HG02678 (cell line): ENCODE results near the gene CTNNBL1.
A peak's percentile ranks its signal among the peaks of the same experiment; 100 is the strongest.
"Not testable (repeated sequence)": the region's sequence is repeated elsewhere in the genome, so short reads cannot be mapped to it uniquely, and the experiment has no call there.

Experiments
- ATAC-seq: cut with Tn5 transposase; IDR thresholded peaks from one replicate; pipeline ENCODE4 v1.9.1; 2021; ENCODE audit warnings: mild to moderate bottlenecking, moderate library complexity; ENCODE audit not compliant: unreplicated experiment

Gene CTNNBL1

DNA sequence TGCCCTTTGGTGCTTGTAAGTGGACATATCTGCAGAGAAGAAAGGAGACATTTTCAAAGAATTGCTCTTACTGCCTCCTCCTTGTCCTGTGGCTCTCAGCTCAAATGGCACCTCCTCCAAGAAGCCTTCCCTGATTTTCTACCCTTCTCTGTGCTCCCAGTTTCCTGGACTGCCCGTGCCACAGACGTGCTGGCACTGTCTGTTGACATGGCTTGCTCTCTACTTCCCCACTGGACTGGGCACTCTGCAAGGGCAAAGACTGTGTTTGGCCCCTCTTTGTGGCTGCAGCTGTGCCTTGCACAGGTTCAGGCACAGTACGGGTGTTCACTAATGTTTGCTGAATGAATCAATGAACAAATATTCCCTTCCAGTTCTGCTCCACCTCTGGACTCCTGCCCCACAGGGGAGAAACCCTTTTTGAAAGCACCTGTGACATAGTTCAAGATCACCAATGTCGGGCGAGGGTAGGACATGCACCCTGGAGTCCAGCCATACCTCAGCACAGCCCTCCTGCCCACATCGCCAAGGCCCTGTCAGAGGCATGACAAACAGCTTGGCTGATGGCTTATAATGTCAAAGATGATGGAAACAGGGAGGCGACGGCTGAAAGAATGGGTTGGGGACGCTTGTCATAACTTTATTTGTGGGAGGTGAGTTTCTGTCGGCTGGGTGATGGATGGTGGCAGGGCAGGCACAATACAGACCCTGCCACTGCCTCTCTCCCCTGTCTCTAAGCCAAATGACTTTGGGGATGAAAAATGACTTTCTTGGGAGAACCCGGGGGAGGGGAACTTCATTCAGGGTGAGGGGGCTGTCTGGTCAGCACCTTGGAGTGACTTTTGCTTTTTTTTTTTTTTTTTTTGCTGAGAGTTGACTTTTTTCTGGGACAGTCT is 15.6 kb upstream of the CTNNBL1 start:
- ATAC-seq, result no peak

DNA sequence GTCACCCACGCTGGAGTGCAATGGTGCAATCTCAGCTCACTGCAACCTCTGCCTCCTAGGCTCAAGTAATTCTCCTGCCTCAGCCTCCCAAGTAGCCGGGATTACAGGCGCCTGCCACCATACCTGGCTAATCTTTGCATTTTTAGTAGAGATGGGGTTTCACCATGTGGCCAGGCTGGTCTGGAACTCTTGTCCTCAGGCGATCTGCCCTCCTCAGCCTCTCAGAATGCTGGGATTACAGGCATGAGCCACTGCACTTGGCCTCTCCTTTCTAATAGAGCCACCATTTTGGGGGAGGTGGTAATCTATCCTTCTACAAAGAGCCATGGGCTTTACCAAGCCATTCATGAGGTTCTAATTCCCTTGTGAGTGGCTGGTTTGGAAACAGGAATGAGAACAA is 14.1 kb upstream of the CTNNBL1 start:
- not testable (repeated sequence) for ATAC-seq

DNA sequence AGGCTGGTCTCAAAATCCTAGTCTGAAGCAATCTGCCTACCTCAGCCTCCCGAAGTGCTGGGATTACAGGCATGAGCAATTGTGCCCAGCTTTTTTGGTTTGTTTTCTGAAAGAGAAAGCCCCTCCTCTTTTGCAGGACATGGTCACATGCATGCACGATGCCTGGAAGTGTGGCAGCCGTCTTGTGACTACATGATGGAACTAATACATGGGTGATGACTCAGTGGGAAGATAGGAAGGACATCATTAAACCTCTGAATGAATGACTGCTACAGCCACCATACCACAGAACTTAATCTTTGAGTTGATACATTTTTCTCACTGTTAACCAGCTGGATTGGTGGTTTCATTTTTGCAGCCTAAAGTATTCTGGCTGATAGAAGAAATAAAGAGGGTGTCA is 13.4 kb upstream of the CTNNBL1 start:
- no peak for ATAC-seq

DNA sequence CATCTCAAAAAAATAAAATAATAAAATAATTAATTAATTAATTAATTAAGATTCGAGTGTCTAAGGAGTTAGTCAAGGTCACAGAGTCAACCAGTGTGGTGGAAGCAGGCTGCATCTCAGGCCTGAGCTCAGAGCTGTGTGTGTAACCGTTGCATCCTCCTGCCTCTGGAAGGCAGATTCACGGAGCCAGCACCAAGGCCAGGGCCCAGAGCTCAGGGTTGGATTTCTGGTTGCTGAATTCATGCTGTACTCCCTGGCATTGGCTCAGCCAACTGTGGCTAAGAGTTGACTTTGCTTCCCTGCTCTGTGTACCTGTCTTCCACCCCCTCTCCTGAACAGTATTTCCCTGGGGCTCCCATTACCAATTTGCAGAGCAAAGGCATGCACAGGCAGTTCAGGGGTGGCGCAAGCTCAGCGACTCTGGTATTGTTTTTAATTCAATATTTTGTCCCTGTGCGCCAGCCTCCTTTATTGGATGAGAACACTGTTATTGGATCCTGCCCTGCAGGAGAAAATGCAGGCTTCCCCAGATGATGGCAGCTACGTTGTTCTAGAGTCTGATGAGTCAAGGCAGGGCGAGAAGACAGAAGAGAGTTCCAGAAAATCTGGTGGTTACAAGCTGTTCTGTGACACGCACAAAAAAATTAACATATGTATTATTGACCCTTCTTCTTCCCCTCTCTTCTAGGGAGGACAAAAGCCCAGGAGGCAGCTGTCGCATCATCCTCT is 12.3 kb upstream of the CTNNBL1 start:
- ATAC-seq, result no peak

DNA sequence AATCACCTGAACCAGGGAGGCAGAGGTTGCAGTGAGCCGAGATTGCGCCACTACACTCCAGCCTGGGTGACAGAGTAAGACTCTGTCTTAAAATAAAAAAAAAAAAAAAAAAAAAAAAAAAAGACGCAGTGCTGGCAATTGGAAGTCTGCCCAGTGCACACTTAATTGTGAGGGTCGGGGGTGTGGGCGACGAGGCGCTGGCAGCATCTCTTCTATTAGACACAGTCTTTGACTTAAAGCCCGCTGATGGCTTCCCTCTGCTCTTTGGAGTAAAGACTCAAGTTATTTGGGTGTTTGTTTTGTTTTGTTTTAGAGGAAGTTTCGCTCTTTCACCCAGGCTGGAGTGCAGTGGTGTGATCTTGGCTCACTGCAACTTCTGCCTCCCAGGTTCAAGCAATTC is 10.7 kb upstream of the CTNNBL1 start:
- ATAC-seq, result not testable (repeated sequence)

DNA sequence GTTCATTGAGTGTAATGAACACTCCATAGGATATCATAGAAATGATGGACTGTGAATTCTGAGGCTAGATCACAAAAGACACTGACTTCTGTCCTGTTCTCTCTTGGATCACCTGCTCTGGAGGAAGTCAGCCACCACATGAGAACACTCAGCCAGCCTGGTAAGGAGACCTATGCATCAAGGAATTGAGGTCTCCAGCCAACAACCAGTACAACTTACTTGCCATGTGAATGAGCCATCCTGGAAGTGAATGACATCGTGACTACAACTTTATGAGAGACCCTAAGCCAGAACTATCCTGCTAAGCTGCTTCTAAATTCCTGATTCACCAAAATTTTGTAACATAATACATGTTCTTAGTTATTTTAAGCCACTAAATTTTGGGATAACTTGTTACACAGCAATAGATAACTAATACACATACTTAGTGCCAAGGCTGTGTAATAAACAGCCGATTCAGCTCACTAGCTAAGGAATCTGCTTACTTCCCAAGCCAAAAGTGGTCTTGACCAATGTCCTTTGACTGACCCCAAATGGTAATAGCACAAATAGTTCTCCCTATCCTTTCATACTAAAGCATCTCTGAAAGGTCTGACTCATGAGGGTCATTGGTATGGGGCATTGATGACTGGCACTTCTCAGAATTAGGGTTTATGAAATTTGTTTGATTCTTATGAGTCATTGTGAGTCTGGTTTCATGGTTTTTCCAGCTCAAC is 6.9 kb upstream of the CTNNBL1 start:
- no peak for ATAC-seq

DNA sequence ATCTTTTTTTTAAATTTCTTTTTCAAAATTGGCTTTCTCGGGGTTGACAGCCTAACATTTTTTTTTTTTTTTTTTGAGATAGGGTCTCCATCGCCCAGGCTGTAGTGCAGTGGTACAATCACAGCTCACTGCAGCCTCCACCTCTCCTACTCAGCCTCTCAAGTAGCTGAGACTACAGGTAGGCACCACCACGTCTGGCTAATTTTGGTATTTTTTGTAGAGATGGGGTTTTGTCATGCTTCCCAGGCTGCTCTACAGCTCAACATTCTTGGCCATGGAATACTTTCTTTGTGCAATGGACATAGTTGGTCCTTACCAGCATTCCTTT is 6.4 kb upstream of the CTNNBL1 start:
- ATAC-seq, result no peak

DNA sequence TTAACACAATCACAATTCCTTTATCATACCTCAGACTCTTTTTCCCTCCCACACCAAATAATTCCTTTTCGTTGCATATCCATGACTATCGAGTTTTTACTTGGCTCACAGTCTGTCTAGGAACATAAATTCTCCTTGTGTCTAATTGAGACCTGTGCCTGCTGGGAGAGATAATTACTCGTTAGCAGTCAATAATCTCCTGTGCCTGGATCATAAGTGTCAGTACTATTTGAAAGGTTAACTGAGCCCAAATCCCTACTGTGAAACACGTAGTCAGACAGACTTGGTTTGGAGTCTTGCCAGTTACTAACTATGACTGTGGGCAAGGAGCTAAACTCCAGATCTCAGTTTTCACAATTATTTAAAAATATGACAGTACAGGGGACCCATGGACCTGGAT is 5.7 kb upstream of the CTNNBL1 start:
- no peak for ATAC-seq

DNA sequence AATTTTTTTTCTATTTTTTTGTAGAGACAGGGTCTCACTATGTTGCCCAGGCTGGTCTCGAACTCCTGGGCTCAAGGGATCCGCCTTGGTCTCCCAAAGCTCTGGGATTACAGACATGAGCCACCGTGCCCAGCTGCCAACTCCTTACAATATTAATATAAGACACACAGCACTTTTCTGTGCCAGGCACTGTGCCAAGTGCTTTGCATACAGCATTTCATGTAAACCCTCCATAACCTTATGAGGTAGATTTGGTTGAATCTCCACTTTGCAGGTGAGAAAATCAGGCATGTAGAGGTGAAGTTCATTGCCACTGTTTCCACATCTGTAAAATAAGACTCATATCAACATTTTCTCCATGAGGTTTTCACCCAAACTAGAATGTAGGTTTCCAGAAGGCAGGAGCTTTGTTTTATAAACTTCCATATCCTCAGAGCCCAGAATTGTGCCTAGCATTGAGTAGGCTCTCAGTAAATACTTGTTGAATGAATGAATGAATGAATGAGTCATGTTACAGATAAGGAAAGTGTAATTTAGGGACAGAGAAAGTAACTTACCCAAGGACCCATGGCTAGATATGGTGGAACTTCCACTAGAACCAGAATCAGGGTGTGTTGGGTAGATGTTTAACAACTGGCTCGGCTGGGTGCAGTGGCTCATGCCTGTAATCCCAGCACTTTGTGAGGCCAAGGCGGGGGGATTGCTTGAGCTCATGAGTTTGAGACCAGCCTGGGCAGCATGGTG is 3.0 kb upstream of the CTNNBL1 start:
- ATAC-seq, result no peak

DNA sequence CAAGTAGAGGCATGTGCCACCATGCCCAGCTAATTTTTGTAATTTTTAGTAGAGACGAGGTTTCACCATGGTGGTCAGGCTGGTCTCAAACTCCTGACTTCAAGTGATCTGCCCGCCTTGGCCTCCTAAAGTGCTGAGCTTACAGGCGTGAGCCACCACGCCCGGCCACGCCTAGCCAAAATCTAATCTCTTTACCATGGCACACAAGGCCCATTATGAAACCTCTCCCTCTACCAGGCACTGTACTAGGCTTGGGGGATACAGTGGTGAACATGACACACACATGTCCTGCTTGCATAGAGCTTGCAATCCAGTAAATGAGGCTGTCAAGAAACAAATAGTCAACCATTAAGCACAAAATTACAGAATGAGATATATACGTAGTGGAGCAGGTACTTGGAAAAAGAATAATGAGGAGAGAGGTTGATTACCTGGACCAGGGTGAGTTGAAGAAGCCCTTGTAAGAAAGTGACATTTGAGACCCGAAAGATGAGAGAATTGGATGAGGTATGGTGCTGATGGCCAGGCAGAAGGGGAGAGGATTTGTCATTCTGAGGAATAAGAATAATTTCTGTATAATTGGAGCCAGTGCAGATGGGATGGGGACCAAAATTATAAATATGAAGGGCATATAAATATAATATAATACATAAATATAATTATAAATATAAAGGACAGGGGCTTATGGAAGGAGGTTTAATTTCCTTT is 1.2 kb upstream of the CTNNBL1 start:
- ATAC-seq, result no peak

DNA sequence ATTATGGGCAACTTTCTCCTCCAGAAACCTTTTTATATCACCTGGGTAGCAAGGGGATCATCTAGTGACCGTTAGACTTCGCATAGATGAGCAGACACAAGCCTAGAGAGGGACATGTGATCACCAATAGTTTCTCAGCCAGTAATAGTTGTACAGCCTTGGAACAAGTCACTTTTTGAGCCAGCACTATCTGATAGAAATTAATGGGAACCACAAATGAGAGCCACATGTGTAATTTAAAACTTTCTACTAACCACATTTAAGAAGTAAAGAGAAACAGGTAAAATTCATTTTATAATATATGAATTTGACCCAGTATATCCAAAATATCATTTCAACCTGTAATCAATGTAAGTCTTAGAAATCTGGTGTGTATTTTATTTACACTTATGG is 592 bp upstream of the CTNNBL1 start:
- ATAC-seq, result no peak

DNA sequence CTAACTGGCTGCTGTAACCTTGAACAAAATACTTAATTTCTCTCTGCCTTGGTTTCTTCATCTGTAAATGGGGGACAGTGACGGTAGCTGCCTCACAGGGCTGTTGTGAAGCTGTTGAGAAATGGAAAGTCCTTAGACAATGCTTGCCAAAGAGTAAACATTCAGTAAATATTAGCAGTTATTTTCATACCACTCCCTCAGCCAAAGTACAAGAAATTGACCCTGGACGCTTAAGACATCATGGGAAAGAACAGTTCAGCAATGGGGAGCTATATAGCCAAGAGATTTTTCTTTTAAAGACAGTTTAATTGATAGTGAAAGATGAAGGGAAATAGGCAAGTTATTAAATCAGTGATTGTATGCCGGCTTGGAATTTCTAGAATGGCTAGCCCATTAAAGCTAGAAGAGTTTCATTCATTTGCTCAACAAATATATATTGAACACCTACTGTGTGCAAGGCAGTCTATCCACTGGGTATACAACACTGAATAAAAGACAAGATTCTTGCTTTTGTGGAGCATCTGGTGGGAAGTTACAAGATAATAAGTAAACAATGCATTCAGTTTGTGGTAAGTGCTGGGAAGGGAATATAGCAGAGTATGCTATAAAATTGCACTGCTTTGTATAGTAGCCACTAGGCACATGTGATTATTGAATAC is 2.0 kb downstream of the CTNNBL1 start:
- ATAC-seq, result no peak

DNA sequence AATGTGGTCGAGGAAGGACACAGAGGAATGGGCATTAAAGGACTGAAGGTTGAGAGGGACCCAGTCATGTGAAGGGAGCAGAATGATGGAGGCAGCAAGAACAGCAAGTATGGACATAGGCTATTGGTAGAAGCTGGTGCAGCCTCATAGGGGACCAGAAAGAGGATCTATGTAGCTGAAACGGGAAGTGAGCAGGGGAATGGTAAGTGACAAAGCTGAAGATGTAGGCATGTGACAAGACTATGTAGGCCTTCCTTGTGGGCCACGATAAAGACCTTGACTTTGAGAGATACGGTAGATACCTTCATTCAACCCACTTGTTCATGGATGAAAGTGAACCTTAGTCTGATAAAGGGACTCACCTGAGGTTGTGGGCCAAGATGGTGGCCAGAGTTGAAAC is 3.5 kb downstream of the CTNNBL1 start:
- peak; percentile 52 for ATAC-seq

DNA sequence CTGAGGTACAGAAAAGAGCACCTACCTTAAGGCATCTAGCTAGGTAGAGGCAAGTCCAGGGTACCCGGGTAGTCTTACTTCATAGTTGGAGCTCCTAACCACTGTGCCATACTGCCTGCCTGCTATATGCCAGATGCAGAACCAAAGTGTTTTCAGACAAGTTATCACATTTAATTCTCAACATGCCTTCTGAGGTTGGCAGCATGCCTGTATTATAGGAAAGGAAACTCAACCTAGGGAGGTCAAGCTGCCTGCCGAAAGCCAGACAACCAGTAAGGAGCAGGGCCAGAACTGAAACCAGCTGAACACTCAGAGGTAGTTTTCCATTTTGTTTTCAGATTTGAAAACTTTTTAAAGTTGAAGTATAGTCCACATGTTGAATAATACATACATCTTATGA is 5.4 kb downstream of the CTNNBL1 start:
- ATAC-seq, result no peak

DNA sequence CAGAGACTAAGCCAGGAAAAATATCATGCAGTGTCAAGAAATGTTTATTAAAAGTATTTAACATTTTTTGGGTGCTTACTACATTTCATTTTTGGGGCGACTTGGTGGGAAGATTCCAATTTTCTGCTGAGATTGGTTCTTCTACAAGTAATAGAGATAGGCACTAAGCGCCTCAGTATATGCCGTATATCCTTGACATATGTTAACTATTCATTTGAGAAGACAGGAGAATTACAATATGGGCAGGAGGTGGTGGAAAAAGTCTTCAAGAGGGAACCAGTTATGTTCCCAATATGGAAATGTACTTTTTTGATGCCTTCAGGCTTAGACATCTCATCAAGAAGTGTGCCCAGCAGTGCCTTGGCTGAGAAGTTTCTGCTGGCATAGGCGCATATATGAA is 6.5 kb downstream of the CTNNBL1 start:
- no peak for ATAC-seq

DNA sequence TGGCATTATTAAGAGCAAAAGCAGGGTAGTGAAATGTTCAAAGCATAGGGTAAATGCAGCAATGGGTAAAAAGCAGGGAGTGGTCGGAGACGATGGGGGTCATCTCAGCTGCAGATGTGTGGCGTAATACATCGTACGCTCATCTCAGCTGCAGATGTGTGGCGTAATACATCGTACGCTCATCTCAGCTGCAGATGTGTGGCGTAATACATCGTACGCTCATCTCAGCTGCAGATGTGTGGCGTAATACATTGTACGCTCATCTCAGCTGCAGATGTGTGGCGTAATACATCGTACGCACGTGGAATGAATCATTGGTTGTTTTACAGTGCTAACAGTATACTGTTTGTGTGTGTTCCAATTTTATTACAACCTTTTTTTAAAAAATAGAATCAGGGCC is 7.8 kb downstream of the CTNNBL1 start:
- ATAC-seq, result not testable (repeated sequence)

DNA sequence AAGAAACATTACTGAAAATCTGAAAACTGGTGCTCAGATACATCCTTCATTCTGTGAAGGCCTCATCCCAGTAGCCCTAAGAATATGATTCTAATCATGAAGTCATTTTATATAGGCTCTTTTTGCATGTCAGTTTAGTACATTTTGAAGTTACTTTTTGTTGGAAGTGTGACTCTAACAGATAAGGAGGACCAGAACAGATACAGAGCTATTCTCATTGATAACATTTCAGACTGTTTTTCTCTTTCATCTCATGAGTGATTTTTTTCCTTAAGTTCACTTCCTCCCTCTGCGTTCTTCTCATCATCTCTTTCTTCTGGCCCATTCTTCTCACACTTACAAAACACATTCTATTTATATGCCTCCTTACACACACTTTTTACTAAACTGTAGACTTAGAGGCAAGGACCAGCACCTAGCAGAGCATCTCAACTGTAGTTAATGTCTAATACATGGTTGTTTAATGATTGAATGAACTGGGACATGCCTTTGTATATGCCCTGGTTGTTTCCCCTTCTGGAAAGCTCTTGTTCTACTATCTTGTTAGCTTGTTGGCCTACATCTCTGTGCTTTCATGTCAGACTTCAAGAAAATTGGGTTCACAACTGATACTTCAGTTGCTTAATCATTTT is 8.7 kb downstream of the CTNNBL1 start:
- no peak for ATAC-seq

DNA sequence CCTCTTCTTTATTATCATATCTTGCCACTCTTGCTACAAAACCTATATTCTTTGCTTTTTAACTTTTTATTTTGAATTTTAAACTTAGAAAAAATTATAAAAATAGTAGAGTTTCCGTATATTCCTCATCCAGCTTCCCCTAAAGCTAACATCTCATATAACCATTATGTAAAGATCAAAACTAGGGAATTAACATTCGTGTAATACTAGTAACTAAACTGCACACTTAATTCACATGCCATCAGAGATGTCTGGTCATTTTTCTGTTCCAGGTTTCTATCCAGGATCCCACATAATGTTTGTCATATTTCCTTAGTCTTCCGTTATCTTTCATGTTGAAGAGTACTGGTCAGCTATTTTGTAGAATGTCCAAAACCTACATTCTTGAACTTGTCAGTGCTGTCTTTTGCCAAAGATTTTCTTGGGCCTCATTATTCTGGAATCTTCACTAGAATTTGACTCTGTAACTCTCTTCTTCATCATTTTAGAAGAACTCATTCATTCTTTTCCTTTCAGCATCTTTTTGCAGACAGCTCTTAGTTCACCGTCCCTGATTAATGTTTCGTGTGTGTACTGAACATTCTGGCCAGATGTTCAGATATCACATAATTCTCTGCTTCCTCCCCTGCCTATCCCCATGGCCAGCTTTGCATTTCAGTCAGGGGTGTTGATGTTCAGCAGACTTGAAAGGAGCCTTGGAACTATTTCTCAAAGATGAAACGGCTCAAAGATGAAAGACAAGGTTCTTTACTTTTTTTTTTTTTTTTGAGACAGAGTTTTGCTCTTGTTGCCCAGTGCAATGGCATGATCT is 9.4 kb downstream of the CTNNBL1 start:
- no peak for ATAC-seq

DNA sequence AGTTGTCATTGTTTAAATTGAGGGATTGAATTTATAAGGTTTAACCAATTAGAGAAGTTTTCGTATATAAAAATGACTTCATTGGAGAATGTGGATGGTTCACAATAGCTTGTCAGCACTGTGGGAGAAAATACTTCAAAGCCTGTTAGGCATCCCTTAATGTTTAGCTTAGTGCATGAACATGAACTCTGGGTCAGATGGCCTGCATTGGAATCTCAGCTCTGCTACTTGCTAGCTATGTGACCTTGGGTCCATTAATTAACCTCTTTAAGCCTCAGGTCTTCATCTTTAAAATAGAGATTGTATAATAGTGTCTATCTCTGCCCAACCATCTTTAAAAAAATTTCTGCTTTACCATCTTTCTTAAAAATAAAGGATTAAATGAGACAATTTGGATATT is 11.1 kb downstream of the CTNNBL1 start:
- ATAC-seq, result no peak
